Ureter (tissue), 1 donor: ENCODE data around the gene CEMIP2. TPM values are rescaled to one million over a fixed set of nuclear protein-coding genes. Genes with fewer than 3 reads are reported as not detected.
"Not testable (repeated sequence)": the region's sequence is repeated elsewhere in the genome, so short reads cannot be mapped to it uniquely, and the experiment has no call there.

ENCODE experiments used
- DNase-seq: peaks from one replicate; pipeline ENCODE4 v3.0.0-alpha.2; 2020; ENCODE audit warnings: low spot score
- total RNA-seq: library from RNA; stranded (reverse); gene quantifications from one replicate; pipeline ENCODE4 v1.2.4, GENCODE V29; 2023
- donor health status: DM: yes; HTN: yes; CAD: no.

The CEMIP2 gene
- total RNA-seq: 162 TPM

- peak; percentile 93 for DNase-seq
Measured at GRCh38 chr9:71768388-71769174, at the start of gene CEMIP2. Gene CEMIP2 (minus strand): TSS chr9:71768513. CDS start chr9:71750373, 18,140 bp downstream.

GRCh38 chr9:71816916-71817451, 48.7 kb upstream of the CEMIP2 start:
- DNase-seq: no peak

GRCh38 chr9:71814815-71815214, 46.5 kb upstream of the CEMIP2 start:
- DNase-seq: no peak

GRCh38 chr9:71814226-71814625, 45.9 kb upstream of the CEMIP2 start:
- no peak for DNase-seq

GRCh38 chr9:71812385-71812784, 44.1 kb upstream of the CEMIP2 start:
- no peak for DNase-seq

- DNase-seq: no peak
Measured at GRCh38 chr9:71808068-71808467, 39.8 kb upstream of the CEMIP2 start.

GRCh38 chr9:71806901-71807307, 38.6 kb upstream of the CEMIP2 start:
- peak; percentile 79 for DNase-seq

- not testable (repeated sequence) for DNase-seq
Measured at GRCh38 chr9:71805096-71805495, 36.8 kb upstream of the CEMIP2 start.

- no peak for DNase-seq
Measured at GRCh38 chr9:71801826-71802225, 33.5 kb upstream of the CEMIP2 start.

GRCh38 chr9:71797266-71797665, 29.0 kb upstream of the CEMIP2 start:
- DNase-seq: no peak

GRCh38 chr9:71796100-71796767, 27.9 kb upstream of the CEMIP2 start:
- no peak for DNase-seq

- DNase-seq: no peak
Measured at GRCh38 chr9:71795097-71795813, 26.9 kb upstream of the CEMIP2 start.

GRCh38 chr9:71793386-71794105, 25.2 kb upstream of the CEMIP2 start:
- DNase-seq: no peak

- DNase-seq: no peak
Measured at GRCh38 chr9:71791875-71792274, 23.6 kb upstream of the CEMIP2 start.

- no peak for DNase-seq
Measured at GRCh38 chr9:71790296-71790695, 22.0 kb upstream of the CEMIP2 start.

GRCh38 chr9:71783120-71783523, 14.8 kb upstream of the CEMIP2 start:
- DNase-seq: peak; percentile 62

- no peak for DNase-seq
Measured at GRCh38 chr9:71781391-71781790, 13.1 kb upstream of the CEMIP2 start.

GRCh38 chr9:71780953-71781352, 12.6 kb upstream of the CEMIP2 start:
- no peak for DNase-seq

GRCh38 chr9:71778085-71778484, 9.8 kb upstream of the CEMIP2 start:
- DNase-seq: no peak

- DNase-seq: no peak
Measured at GRCh38 chr9:71774920-71775319, 6.6 kb upstream of the CEMIP2 start.

- no peak for DNase-seq
Measured at GRCh38 chr9:71772726-71773125, 4.4 kb upstream of the CEMIP2 start.

- no peak for DNase-seq
Measured at GRCh38 chr9:71770170-71770569, 1.9 kb upstream of the CEMIP2 start.
